Neuronal stem cell (in vitro differentiated cells): ENCODE measurements around the gene SH3PXD2B.
"Not testable (repeated sequence)": the region's sequence is repeated elsewhere in the genome, so short reads cannot be mapped to it uniquely, and the experiment has no call there.

Experiments used
- DNase-seq: peaks from one replicate; pipeline ENCODE4 v3.0.0-alpha.2; 2013; ENCODE audit warnings: low spot score
- H2AFZ ChIP-seq: one replicate; pipeline ENCODE4 v1.6.1; 2013; ENCODE audit warnings: mild to moderate bottlenecking, low read length, inconsistent platforms
- H2AK5ac ChIP-seq: 2 replicates; pipeline ENCODE4 v1.6.1; 2013; ENCODE audit warnings: low read depth, mild to moderate bottlenecking, inconsistent platforms, low read length, moderate library complexity, mixed read lengths
- H2BK120ac ChIP-seq: 2 replicates; pipeline ENCODE4 v1.6.1; 2013; ENCODE audit warnings: low read depth, mild to moderate bottlenecking, inconsistent platforms, low read length, moderate library complexity, mixed read lengths
- H2BK12ac ChIP-seq: one replicate; pipeline ENCODE4 v1.6.1; 2013; ENCODE audit warnings: low read length, inconsistent platforms
- H2BK15ac ChIP-seq: 2 replicates; pipeline ENCODE4 v1.6.1; 2013; ENCODE audit warnings: mild to moderate bottlenecking, low read length, inconsistent platforms, mixed read lengths
- H2BK5ac ChIP-seq: one replicate; pipeline ENCODE4 v1.6.1; 2013; ENCODE audit warnings: inconsistent platforms, mild to moderate bottlenecking, low read length, moderate library complexity
- H3K14ac ChIP-seq: one replicate; pipeline ENCODE4 v1.6.1; 2013; ENCODE audit warnings: low read length, inconsistent platforms
- H3K18ac ChIP-seq: 2 replicates; pipeline ENCODE4 v1.6.1; 2013; ENCODE audit warnings: low read length, inconsistent platforms
- H3K23ac ChIP-seq: 2 replicates; pipeline ENCODE4 v1.6.1; 2013; ENCODE audit warnings: low read depth, mild to moderate bottlenecking, mixed read lengths, low read length, inconsistent platforms; ENCODE audit not compliant: poor library complexity
- H3K27ac ChIP-seq: replicated peaks from 3 replicates; pipeline ENCODE4 v1.5.1; 2013; ENCODE audit warnings: low read length, inconsistent platforms
- H3K27me3 ChIP-seq, 3 experiments: 2 replicates each; pipeline ENCODE4 v1.6.1; 2013; ENCODE audit warnings: low read length in 3 of 3, mild to moderate bottlenecking in 2 of 3, inconsistent platforms in 1 of 3, low read depth in 1 of 3, mixed read lengths in 1 of 3, moderate library complexity in 1 of 3; ENCODE audit not compliant: control insufficient read depth in 3 of 3, insufficient read depth in 3 of 3
- H3K36me3 ChIP-seq, 2 donors: replicated peaks in 1 of 2; 2 replicates each; pipeline ENCODE4 v1.6.1; 2013; ENCODE audit warnings: low read length in 2 of 2; ENCODE audit not compliant: control insufficient read depth in 2 of 2, insufficient read depth in 2 of 2
- H3K4ac ChIP-seq: 2 replicates; pipeline ENCODE4 v1.6.1; 2013; ENCODE audit warnings: inconsistent platforms, mild to moderate bottlenecking, low read length, moderate library complexity
- H3K4me1 ChIP-seq, 2 donors: 1 replicate in 1 of 2; 2 replicates in 1 of 2; pipeline ENCODE4 v1.6.1; 2013; ENCODE audit warnings: low read length in 2 of 2, low read depth in 1 of 2; ENCODE audit not compliant: control insufficient read depth in 2 of 2, insufficient read depth in 1 of 2
- H3K4me2 ChIP-seq: one replicate; pipeline ENCODE4 v1.6.1; 2013; ENCODE audit warnings: mild to moderate bottlenecking, low read length, inconsistent platforms; ENCODE audit not compliant: insufficient read depth, poor library complexity, severe bottlenecking
- H3K4me3 ChIP-seq, 2 donors: 2 replicates each; pipeline ENCODE4 v1.5.1; 2013; ENCODE audit warnings: low read length in 2 of 2, mild to moderate bottlenecking in 2 of 2, inconsistent platforms in 1 of 2, moderate library complexity in 1 of 2
- H3K79me1 ChIP-seq: one replicate; pipeline ENCODE4 v1.6.1; 2013; ENCODE audit warnings: low read depth, mild to moderate bottlenecking, inconsistent platforms, low read length, moderate library complexity
- H3K9ac ChIP-seq: one replicate; pipeline ENCODE4 v1.6.1; 2013; ENCODE audit warnings: mild to moderate bottlenecking, low read depth, low read length, inconsistent platforms; ENCODE audit not compliant: poor library complexity
- H3K9me3 ChIP-seq, 2 donors: replicated peaks in 1 of 2; 2 replicates each; pipeline versions ENCODE3 to v1.6.1; 2013; ENCODE audit warnings: low read length in 2 of 2, mild to moderate bottlenecking in 2 of 2, inconsistent platforms in 1 of 2, low read depth in 1 of 2, mixed read lengths in 1 of 2, moderate library complexity in 1 of 2; ENCODE audit not compliant: control insufficient read depth in 2 of 2, insufficient read depth in 1 of 2
- H4K8ac ChIP-seq: one replicate; pipeline ENCODE4 v1.6.1; 2013; ENCODE audit warnings: low read depth, mild to moderate bottlenecking, inconsistent platforms, low read length, moderate library complexity
- H4K91ac ChIP-seq: one replicate; pipeline ENCODE4 v1.6.1; 2013; ENCODE audit warnings: low read length, low read depth, mild to moderate bottlenecking, inconsistent platforms; ENCODE audit not compliant: poor library complexity
- WGBS, 2 donors: extraction: QIAGEN DNeasy Blood & Tissue Kit; methylation state at CpG; one replicate each; pipeline ENCODE4 v1.1.7; 2013; ENCODE audit warnings: missing lambda C conversion rate in 2 of 2, mixed read lengths in 1 of 2; ENCODE audit not compliant: insufficient read length in 2 of 2, insufficient replicate concordance in 1 of 2; ENCODE audit errors: extremely low coverage in 2 of 2; 5-methylcytosine and 5-hydroxymethylcytosine counted together

Gene SH3PXD2B

DNA sequence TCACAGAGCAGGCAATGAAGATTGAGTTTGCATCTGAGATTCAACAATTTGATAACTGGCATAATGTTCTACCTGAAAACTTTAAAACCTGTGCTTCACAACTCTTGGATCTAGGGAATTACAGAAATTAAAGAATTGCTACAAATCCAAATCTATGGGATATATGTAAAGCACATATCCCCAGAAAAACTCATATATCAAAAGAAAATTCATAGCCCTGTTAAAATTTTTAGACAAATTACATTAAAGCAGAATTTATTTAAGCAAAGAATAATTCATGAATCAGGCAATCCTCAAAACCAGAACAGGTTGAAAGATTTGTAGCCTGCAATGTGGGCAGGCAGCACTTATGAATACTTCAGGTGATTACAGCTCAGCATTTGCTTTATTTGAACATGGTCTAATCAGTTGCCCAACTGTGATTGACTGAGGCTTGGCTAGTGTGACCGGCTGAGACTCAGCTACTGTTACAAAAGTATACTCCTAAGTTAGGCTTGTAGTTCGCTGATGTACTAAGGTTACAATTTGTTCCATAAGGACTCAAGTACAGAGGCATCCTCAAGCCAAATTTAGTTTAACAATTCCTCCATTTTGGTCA is 160.5 kb downstream of the SH3PXD2B start:
- Histone ChIP-seq H3K27ac (no peak overlapping the region), H3K79me1 (no peaks in the 10 kb centered on the region), H2BK12ac (no peak overlapping the region), H3K9me3 (no peaks in the 10 kb centered on the region), H3K4me1 (peaks cover 0 to 2% of the 10 kb centered on the region in 2 donors), H3K27me3 (no peaks in the 10 kb centered on the region), H4K8ac (no peak overlapping the region), H3K4me3 (no peak overlapping the region), H2AK5ac (no peak overlapping the region), H4K91ac (no peak overlapping the region), H3K36me3 (no peaks in the 10 kb centered on the region), H3K4me2 (no peak overlapping the region), H3K18ac (no peak overlapping the region), H3K9ac (no peak overlapping the region), H3K14ac (no peak overlapping the region), H3K23ac (no peak overlapping the region), H2BK120ac (no peak overlapping the region), H3K4ac (no peak overlapping the region), H2BK5ac (no peak overlapping the region), H2BK15ac (no peak overlapping the region), H2AFZ (no peak overlapping the region)
- no peak for DNase-seq
- WGBS, 2 donors = no CpG with 5 or more reads among the region's 2 CpGs

DNA sequence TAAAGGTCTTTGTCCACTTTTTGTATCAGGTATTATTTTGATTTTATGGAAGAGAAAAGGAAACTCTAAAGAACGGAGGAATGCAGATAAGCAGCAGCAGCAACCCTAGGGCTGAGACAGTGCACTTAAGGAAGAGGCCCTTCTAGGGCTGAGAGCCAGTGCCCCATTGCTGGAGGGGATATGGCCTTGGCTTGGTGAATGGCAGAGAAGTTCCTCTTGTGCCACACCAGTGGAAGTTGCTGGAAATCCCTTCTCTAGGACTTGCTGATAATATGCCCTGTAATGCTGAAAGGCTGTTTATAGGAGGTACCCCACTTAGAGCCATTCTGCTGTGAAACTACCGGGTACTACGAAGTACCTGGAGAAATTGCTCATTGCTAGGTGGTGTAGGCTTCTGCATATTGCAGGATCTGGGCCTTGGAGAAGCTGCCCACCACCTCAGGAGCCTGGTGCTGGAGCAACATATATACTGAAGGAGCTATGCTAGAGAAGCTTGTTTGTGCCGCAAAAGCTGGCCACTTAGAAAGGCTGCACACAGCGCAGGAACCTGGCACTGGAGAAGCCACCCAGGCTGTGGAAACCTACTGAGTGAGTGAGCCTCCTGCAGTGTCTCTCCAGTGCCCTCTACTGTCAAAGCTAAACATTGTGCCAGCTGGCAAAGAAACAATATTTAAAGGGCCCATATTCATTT is 161.1 kb downstream of the SH3PXD2B start:
- no peak overlapping the region for H2BK5ac ChIP-seq

GRCh38 chr5:172291837-172292236 is 162.5 kb downstream of the SH3PXD2B start:
- not testable (repeated sequence) for H3K36me3 ChIP-seq, H4K91ac ChIP-seq, H3K9me3 ChIP-seq, H3K27me3 ChIP-seq, H3K18ac ChIP-seq, H3K4me3 ChIP-seq, H2BK15ac ChIP-seq, H3K4ac ChIP-seq, H2BK120ac ChIP-seq, H4K8ac ChIP-seq, DNase-seq, H2AK5ac ChIP-seq, H3K14ac ChIP-seq, H3K4me1 ChIP-seq, H3K79me1 ChIP-seq, H2AFZ ChIP-seq, H3K9ac ChIP-seq, H3K27ac ChIP-seq, H3K23ac ChIP-seq, H2BK5ac ChIP-seq, H2BK12ac ChIP-seq, H3K4me2 ChIP-seq
- no CpG with 5 or more reads among the region's 5 CpGs for WGBS, 2 donors

More for the DNA sequence above, 161.1 kb downstream of the SH3PXD2B start:
- H3K23ac ChIP-seq = no peak overlapping the region
- H2BK15ac ChIP-seq = no peak overlapping the region
- WGBS, 2 donors = no CpG with 5 or more reads among the region's 5 CpGs
- no peak overlapping the region for H2BK12ac ChIP-seq
- H4K8ac ChIP-seq = no peak overlapping the region
- H3K27me3 ChIP-seq = no peaks in the 10 kb centered on the region
- H3K4me1 ChIP-seq = peaks cover 0 to 2% of the 10 kb centered on the region in 2 donors
- no peak overlapping the region for H3K18ac ChIP-seq
- H3K27ac ChIP-seq = no peak overlapping the region
- no peaks in the 10 kb centered on the region for H3K9me3 ChIP-seq
- no peaks in the 10 kb centered on the region for H3K36me3 ChIP-seq
- H3K4me3 ChIP-seq = no peak overlapping the region
- no peak overlapping the region for H3K4me2 ChIP-seq
- peak overlapping the region; percentile 16 for H2AFZ ChIP-seq
- peak; percentile 54 for DNase-seq
- no peak overlapping the region for H3K9ac ChIP-seq
- H3K14ac ChIP-seq = no peak overlapping the region
- no peak overlapping the region for H3K4ac ChIP-seq
- H2BK120ac ChIP-seq = no peak overlapping the region
- no peak overlapping the region for H2AK5ac ChIP-seq
- no peaks in the 10 kb centered on the region for H3K79me1 ChIP-seq
- H4K91ac ChIP-seq = no peak overlapping the region

DNA sequence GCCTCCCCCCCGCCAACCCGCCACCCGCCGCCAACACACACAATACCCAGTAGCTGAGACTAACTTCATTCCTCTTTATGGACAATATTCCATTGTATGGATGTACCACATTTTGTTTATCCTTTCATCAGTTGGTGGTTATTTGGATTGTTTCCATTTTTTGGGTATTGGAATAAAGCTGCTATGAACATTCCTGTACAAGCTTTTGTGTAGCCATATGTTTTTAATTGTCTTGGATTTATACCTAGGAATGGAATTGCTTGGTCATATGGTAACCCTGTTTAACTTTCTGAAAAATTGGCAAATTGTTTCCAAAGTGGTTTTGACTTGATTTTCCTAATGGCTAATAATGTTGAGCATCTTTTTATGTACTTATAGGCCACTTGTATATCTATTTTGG is 165.9 kb downstream of the SH3PXD2B start:
- H3K27ac ChIP-seq = no peak overlapping the region
- no peaks in the 10 kb centered on the region for H3K27me3 ChIP-seq
- no peaks in the 10 kb centered on the region for H3K9me3 ChIP-seq
- no peak overlapping the region for H2BK12ac ChIP-seq
- no peaks in the 10 kb centered on the region for H3K36me3 ChIP-seq
- H2AFZ ChIP-seq = no peak overlapping the region
- H3K4me3 ChIP-seq = no peak overlapping the region
- no peak overlapping the region for H3K4ac ChIP-seq
- H3K23ac ChIP-seq = no peak overlapping the region
- H2BK15ac ChIP-seq = no peak overlapping the region
- H4K8ac ChIP-seq = no peak overlapping the region
- H3K9ac ChIP-seq = no peak overlapping the region
- no peak overlapping the region for H2BK5ac ChIP-seq
- no peak overlapping the region for H3K18ac ChIP-seq
- peaks cover 2 to 8% of the 10 kb centered on the region in 2 donors for H3K4me1 ChIP-seq
- WGBS, 2 donors = no CpG with 5 or more reads among the region's 4 CpGs
- no peak for DNase-seq
- H2AK5ac ChIP-seq = no peak overlapping the region
- H2BK120ac ChIP-seq = no peak overlapping the region
- no peaks in the 10 kb centered on the region for H3K79me1 ChIP-seq
- H4K91ac ChIP-seq = no peak overlapping the region
- H3K4me2 ChIP-seq = no peak overlapping the region
- H3K14ac ChIP-seq = no peak overlapping the region
